Vagina (tissue), 2 donors: ENCODE data around the gene ZNF862. TPM values are rescaled to one million over a fixed set of nuclear protein-coding genes. Genes with fewer than 3 reads are reported as not detected.

Source experiments
- DNase-seq, 2 donors: peaks; one replicate each; pipeline ENCODE4 v3.0.0-alpha.2; 2017; ENCODE audit errors: extremely low spot score in 2 of 2
- H3K27ac ChIP-seq: fragments of 200-600 bp; sonication (generic); one replicate; pipeline ENCODE4 v1.5.1; 2019
- H3K27me3 ChIP-seq: fragments of 200-600 bp; sonication (generic); one replicate; pipeline ENCODE4 v1.5.1; 2019
- H3K36me3 ChIP-seq, 2 donors: fragments of 200-600 bp; sonication (generic); one replicate each; pipeline ENCODE4 v1.5.1; 2017 to 2019
- H3K4me1 ChIP-seq: fragments of 200-600 bp; sonication (generic); one replicate; pipeline ENCODE4 v1.5.1; 2019
- H3K4me3 ChIP-seq, 2 donors: fragments of 200-600 bp; sonication (generic); 1 replicate in 1 of 2; 2 replicates in 1 of 2; pipeline ENCODE4 v1.5.1; 2016 to 2019
- H3K9me3 ChIP-seq: fragments of 200-600 bp; sonication (generic); one replicate; pipeline ENCODE4 v1.5.1; 2019
- CTCF ChIP-seq, 3 experiments: fragments of 450-650 bp in 2 of 3; fragments of 200-600 bp in 1 of 3; sonication (generic) in 1 of 3; IDR thresholded peaks; one replicate each; pipeline ENCODE4 v1.5.1; 2017 to 2019; ENCODE audit warnings: antibody characterized with exemption in 3 of 3, mild to moderate bottlenecking in 2 of 3, moderate library complexity in 2 of 3
- POLR2A ChIP-seq, 2 donors: fragments of 450-650 bp; IDR thresholded peaks; one replicate each; pipeline ENCODE4 v1.6.1; 2017; ENCODE audit warnings: antibody characterized with exemption in 2 of 2, mild to moderate bottlenecking in 2 of 2, moderate library complexity in 2 of 2
- POLR2AphosphoS5 ChIP-seq, 2 donors: sonication (generic); formaldehyde crosslinking; IDR thresholded peaks; one replicate each; pipeline ENCODE4 v1.9.0; 2017; ENCODE audit warnings: antibody characterized with exemption in 2 of 2, mild to moderate bottlenecking in 2 of 2, low read depth in 1 of 2; ENCODE audit not compliant: insufficient read depth in 1 of 2
- intact Hi-C: fragments of 100-400 bp; cut with DNase I; formaldehyde crosslinking; loops from one replicate; pipeline ENCODE4 v1.15.1; 2023
- total RNA-seq: library from RNA; depleted of rRNA; stranded (reverse); fragments of >200 nt; gene quantifications from one replicate; pipeline ENCODE4 v1.2.3, GENCODE V29; 2016

ZNF862 gene
- total RNA-seq, 1 donor from 2014 or later, result 21.1 TPM

GRCh38 chr7:149845257-149845980 is 7.2 kb downstream of the ZNF862 start:
- no peak overlapping the region for H3K27ac ChIP-seq
- H3K4me3 ChIP-seq, result no peak overlapping the region
- H3K27me3 ChIP-seq, result no peaks in the 10 kb centered on the region
- no peak for DNase-seq
- TF ChIP-seq CTCF (IDR thresholded peaks at IDR 0.05) (no peak), POLR2A (IDR thresholded peaks at IDR 0.05) (no peak), POLR2AphosphoS5 (IDR thresholded peaks at IDR 0.05; ENCODE audit: insufficient read depth in 1 of 2, low read depth in 1 of 2) (no peak)
- peaks cover 0 to 11% of the 10 kb centered on the region in 2 donors for H3K36me3 ChIP-seq
- H3K4me1 ChIP-seq, result peaks cover 11% of the 10 kb centered on the region
- intact Hi-C loops, result no loop called here
- H3K9me3 ChIP-seq, result no peaks in the 10 kb centered on the region

GRCh38 chr7:149846021-149846420 is 7.8 kb downstream of the ZNF862 start:
- peaks cover 0 to 11% of the 10 kb centered on the region in 2 donors for H3K36me3 ChIP-seq
- H3K4me3 ChIP-seq, result no peak overlapping the region
- H3K9me3 ChIP-seq, result no peaks in the 10 kb centered on the region
- TF ChIP-seq POLR2AphosphoS5 (IDR thresholded peaks at IDR 0.05; ENCODE audit: insufficient read depth in 1 of 2, low read depth in 1 of 2) (no peak), CTCF (IDR thresholded peaks at IDR 0.05) (no peak), POLR2A (IDR thresholded peaks at IDR 0.05) (no peak)
- DNase-seq, result no peak
- H3K27ac ChIP-seq, result no peak overlapping the region
- H3K27me3 ChIP-seq, result no peaks in the 10 kb centered on the region
- peaks cover 11% of the 10 kb centered on the region for H3K4me1 ChIP-seq
- intact Hi-C loops, result no loop called here

GRCh38 chr7:149846436-149847046 is 8.4 kb downstream of the ZNF862 start:
- no peak overlapping the region for H3K4me3 ChIP-seq
- no peaks in the 10 kb centered on the region for H3K9me3 ChIP-seq
- no peaks in the 10 kb centered on the region for H3K27me3 ChIP-seq
- intact Hi-C loops, result no loop called here
- DNase-seq, result no peak
- H3K36me3 ChIP-seq, result peaks cover 0 to 11% of the 10 kb centered on the region in 2 donors
- TF ChIP-seq POLR2A (IDR thresholded peaks at IDR 0.05) (no peak), POLR2AphosphoS5 (IDR thresholded peaks at IDR 0.05; ENCODE audit: insufficient read depth in 1 of 2, low read depth in 1 of 2) (no peak), CTCF (IDR thresholded peaks at IDR 0.05) (no peak)
- H3K27ac ChIP-seq, result no peak overlapping the region
- peaks cover 11% of the 10 kb centered on the region for H3K4me1 ChIP-seq

GRCh38 chr7:149849174-149849573 is 11.0 kb downstream of the ZNF862 start:
- Histone ChIP-seq H3K9me3 (no peaks in the 10 kb centered on the region), H3K36me3 (peaks cover 0 to 11% of the 10 kb centered on the region in 2 donors), H3K27ac (no peak overlapping the region), H3K27me3 (no peaks in the 10 kb centered on the region), H3K4me3 (no peak overlapping the region), H3K4me1 (peaks cover 9% of the 10 kb centered on the region)
- no peak for TF ChIP-seq POLR2A (IDR thresholded peaks at IDR 0.05)
- TF ChIP-seq POLR2AphosphoS5 (IDR thresholded peaks at IDR 0.05; ENCODE audit: insufficient read depth in 1 of 2, low read depth in 1 of 2), result no peak
- no peak for TF ChIP-seq CTCF (IDR thresholded peaks at IDR 0.05)
- DNase-seq, result no peak
- intact Hi-C loops, result no loop called here
